Subcutaneous adipose tissue (tissue), 4 donors: Measurements from ENCODE around the gene RXFP1. TPM values are rescaled to one million over a fixed set of nuclear protein-coding genes. Genes with fewer than 3 reads are reported as not detected.

Experiments
- total RNA-seq, 4 donors: library from RNA; depleted of rRNA; stranded (reverse); fragments of >200 nt; gene quantifications; one replicate each; pipeline ENCODE4 v1.1.0, GENCODE V29; 2016
- TF ChIP-seq, protein P1 (sequence below): fragments of 450-650 bp; IDR thresholded peaks from one replicate; pipeline ENCODE4 v1.5.1; 2016; ENCODE audit warnings: low read depth, mild to moderate bottlenecking, control low read depth, antibody characterized with exemption, moderate library complexity

Gene RXFP1
- total RNA-seq, 4 donors from 2014 or later = not detected

- TF ChIP-seq, protein P1, sequence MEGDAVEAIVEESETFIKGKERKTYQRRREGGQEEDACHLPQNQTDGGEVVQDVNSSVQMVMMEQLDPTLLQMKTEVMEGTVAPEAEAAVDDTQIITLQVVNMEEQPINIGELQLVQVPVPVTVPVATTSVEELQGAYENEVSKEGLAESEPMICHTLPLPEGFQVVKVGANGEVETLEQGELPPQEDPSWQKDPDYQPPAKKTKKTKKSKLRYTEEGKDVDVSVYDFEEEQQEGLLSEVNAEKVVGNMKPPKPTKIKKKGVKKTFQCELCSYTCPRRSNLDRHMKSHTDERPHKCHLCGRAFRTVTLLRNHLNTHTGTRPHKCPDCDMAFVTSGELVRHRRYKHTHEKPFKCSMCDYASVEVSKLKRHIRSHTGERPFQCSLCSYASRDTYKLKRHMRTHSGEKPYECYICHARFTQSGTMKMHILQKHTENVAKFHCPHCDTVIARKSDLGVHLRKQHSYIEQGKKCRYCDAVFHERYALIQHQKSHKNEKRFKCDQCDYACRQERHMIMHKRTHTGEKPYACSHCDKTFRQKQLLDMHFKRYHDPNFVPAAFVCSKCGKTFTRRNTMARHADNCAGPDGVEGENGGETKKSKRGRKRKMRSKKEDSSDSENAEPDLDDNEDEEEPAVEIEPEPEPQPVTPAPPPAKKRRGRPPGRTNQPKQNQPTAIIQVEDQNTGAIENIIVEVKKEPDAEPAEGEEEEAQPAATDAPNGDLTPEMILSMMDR = no peak
Measured at GRCh38 chr4:158657291-158657690, 135.6 kb downstream of the RXFP1 start.

DNA sequence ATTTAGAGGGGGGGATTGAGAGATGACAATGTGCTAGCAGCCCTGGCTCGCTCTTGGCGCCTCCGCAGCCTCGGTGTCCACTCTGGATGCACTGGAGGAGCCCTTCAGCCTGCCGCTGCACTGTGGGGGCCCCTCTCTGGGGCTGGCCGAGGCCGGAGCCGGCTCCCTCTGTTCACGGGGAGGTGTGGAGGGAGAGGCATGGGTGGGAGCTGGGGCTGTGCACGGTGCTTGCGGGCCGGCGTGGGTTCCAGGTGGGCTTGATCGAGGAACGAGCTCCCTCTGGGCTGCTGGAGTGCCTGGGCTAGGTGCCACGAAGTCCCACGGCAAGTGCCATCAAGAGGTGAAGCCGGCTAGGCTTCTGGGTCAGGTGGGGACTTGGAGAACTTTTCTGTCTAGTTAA lies 143.1 kb downstream of the RXFP1 start:
- TF ChIP-seq, protein P1 = no peak

DNA sequence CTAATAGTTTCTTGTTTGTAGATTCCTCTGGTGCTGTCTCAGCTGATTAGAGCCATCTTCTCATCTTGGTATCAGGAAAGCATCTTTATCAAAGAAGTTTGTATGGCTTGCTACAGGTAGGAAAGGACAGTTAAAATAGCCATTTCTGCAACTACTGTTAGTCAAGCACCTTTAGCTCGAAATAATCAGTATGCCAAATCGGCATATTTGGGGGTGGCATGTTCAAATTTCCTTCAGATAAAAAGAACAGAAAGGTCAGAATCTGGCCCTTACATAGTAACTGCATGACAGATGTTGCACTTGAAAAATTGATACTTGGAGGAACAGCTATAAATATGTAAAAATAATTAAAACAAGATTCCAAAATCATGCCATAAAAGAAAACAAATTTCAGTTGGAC lies 145.2 kb downstream of the RXFP1 start:
- TF ChIP-seq, protein P1 = no peak

DNA sequence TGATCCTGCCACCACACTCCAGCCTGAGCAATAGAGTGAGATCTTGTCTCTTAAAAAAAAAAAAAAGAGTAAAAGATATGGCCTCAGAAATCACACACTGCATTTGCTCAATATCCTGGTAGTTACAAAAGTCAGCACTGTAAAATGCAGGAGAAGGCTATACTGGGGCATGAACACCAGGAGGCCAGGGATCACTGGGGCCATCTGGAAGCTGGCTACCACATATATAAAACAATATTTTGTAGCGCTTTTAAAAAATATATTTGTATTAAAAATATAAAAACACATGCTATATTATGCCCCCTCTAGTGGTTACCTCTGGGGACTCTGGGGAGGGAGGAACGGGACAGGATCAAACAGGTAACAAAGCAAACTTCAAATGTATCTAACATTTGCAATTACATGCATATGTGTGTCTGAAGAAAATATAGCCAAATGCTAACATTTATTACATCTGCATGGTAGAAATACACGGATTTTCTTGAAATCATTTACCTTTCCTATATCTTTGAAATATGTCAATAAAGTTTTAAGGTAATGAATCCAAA lies 146.0 kb downstream of the RXFP1 start:
- TF ChIP-seq, protein P1 = no peak

- TF ChIP-seq, protein P1 = no peak
Measured at GRCh38 chr4:158669310-158669709, 147.6 kb downstream of the RXFP1 start.

GRCh38 chr4:158670975-158671664 lies 149.4 kb downstream of the RXFP1 start:
- TF ChIP-seq, protein P1 = no peak

- TF ChIP-seq, protein P1 = no peak
Measured at GRCh38 chr4:158671665-158671914, 149.9 kb downstream of the RXFP1 start, which contains the start of gene C4orf46. Gene C4orf46 (minus strand): TSS chr4:158671887. CDS start chr4:158671801, 86 bp downstream.
